Thyroid gland (tissue), 4 donors: ENCODE results near the gene ZNF595.

Experiments
- CTCF ChIP-seq, 6 experiments: fragments of 200-600 bp in 3 of 6; fragments of 450-650 bp in 3 of 6; sonication (generic) in 3 of 6; IDR thresholded peaks; one replicate each; pipeline ENCODE4 v1.5.1; 2016 to 2019; ENCODE audit warnings: antibody characterized with exemption in 6 of 6, mild to moderate bottlenecking in 2 of 6, inconsistent platforms in 1 of 6, moderate library complexity in 1 of 6
- POLR2A ChIP-seq, 2 donors: fragments of 450-650 bp; IDR thresholded peaks; one replicate each; pipeline ENCODE4 v1.6.1; 2017; ENCODE audit warnings: antibody characterized with exemption in 2 of 2, mild to moderate bottlenecking in 2 of 2, moderate library complexity in 1 of 2

GRCh38 chr4:125091-125771 is 72.1 kb downstream of the ZNF595 start:
- TF ChIP-seq CTCF (IDR thresholded peaks at IDR 0.05): no peak
- peak in 1 of 2 donors; percentile 60 for TF ChIP-seq POLR2A (IDR thresholded peaks at IDR 0.05)
